GM23338 (cell line): Measurements from ENCODE around the gene SFXN5. TPM values are rescaled to one million over a fixed set of nuclear protein-coding genes. Genes with fewer than 3 reads are reported as not detected.

ENCODE experiments used
- ATAC-seq: fragments of 200-7000 bp; cut with Tn5 transposase; 3 replicates; pipeline ENCODE4 v1.9.1; 2020
- DNase-seq: peaks from one replicate; pipeline ENCODE4 v3.0.0-alpha.2; 2015; ENCODE audit warnings: low spot score
- H2AFZ ChIP-seq: fragments of 200-600 bp; sonication (generic); 2 replicates; pipeline ENCODE4 v1.8.0; 2016; ENCODE audit warnings: antibody characterized with exemption, mild to moderate bottlenecking, moderate library complexity
- H3F3A ChIP-seq: fragments of 200-600 bp; sonication (generic); replicated peaks from 2 replicates; pipeline ENCODE4 v1.8.0; 2017; ENCODE audit warnings: antibody characterized with exemption, mixed run types, low read depth
- H3K27ac ChIP-seq: fragments of 200-600 bp; sonication (generic); 2 replicates; pipeline ENCODE4 v1.6.1; 2016; ENCODE audit warnings: low read depth
- H3K27me3 ChIP-seq: fragments of 200-600 bp; sonication (generic); 2 replicates; pipeline ENCODE4 v1.8.0; 2016; ENCODE audit warnings: mild to moderate bottlenecking, mixed run types, moderate library complexity; ENCODE audit not compliant: insufficient read depth
- H3K36me3 ChIP-seq: fragments of 200-600 bp; sonication (generic); 2 replicates; pipeline ENCODE4 v1.8.0; 2016; ENCODE audit warnings: mild to moderate bottlenecking; ENCODE audit not compliant: insufficient read depth
- H3K4me1 ChIP-seq: fragments of 200-600 bp; sonication (generic); 2 replicates; pipeline ENCODE4 v1.8.0; 2016; ENCODE audit warnings: mild to moderate bottlenecking, moderate library complexity; ENCODE audit not compliant: insufficient read depth
- H3K4me2 ChIP-seq: fragments of 200-600 bp; sonication (generic); 2 replicates; pipeline ENCODE4 v1.7.1; 2017; ENCODE audit warnings: mixed run types
- H3K4me3 ChIP-seq: fragments of 200-600 bp; sonication (generic); 2 replicates; pipeline ENCODE4 v1.6.1; 2016; ENCODE audit warnings: mixed run types
- H3K79me2 ChIP-seq: fragments of 200-600 bp; sonication (generic); replicated peaks from 2 replicates; pipeline ENCODE4 v1.8.0; 2017; ENCODE audit warnings: mild to moderate bottlenecking; ENCODE audit not compliant: insufficient read depth
- H3K9me2 ChIP-seq: fragments of 200-600 bp; sonication (generic); 2 replicates; pipeline ENCODE4 v1.8.0; 2017; ENCODE audit not compliant: insufficient read depth
- H4K20me1 ChIP-seq: fragments of 200-600 bp; sonication (generic); replicated peaks from 2 replicates; pipeline ENCODE4 v1.8.0; 2017; ENCODE audit warnings: mild to moderate bottlenecking; ENCODE audit not compliant: insufficient read depth
- H3K27ac Mint-ChIP-seq: 2 replicates; pipeline ENCODE4 v1.8.0; 2020; ENCODE audit warnings: inconsistent platforms, mild to moderate bottlenecking, moderate library complexity, mixed read lengths
- H3K27me3 Mint-ChIP-seq: 3 replicates; pipeline ENCODE4 v1.8.0; 2022; ENCODE audit warnings: low read depth, mild to moderate bottlenecking, moderate library complexity, mixed read lengths, inconsistent platforms; ENCODE audit not compliant: insufficient read depth, poor library complexity
- H3K36me3 Mint-ChIP-seq: 3 replicates; pipeline ENCODE4 v1.8.0; 2021; ENCODE audit warnings: low read depth, mild to moderate bottlenecking, inconsistent platforms, moderate library complexity, mixed read lengths
- H3K4me1 Mint-ChIP-seq: 3 replicates; pipeline ENCODE4 v1.8.0; 2020; ENCODE audit warnings: mild to moderate bottlenecking, inconsistent platforms, mixed read lengths
- H3K4me3 Mint-ChIP-seq: 3 replicates; pipeline ENCODE4 v1.8.0; 2021; ENCODE audit warnings: moderate library complexity, mild to moderate bottlenecking, inconsistent platforms, mixed read lengths
- H3K9me3 Mint-ChIP-seq: 3 replicates; pipeline ENCODE4 v1.8.0; 2020; ENCODE audit warnings: moderate library complexity, mild to moderate bottlenecking, inconsistent platforms, mixed read lengths
- CREB1 ChIP-seq: fragments of 250-450 bp; sonication (Bioruptor Pico); IDR thresholded peaks from 2 replicates; pipeline ENCODE4 v1.5.0; 2020; ENCODE audit warnings: low read depth, mild to moderate bottlenecking, moderate library complexity
- EZH2 ChIP-seq: fragments of 200-600 bp; sonication (generic); IDR thresholded peaks from one replicate; pipeline ENCODE4 v1.8.0; 2017; ENCODE audit warnings: antibody characterized with exemption, mild to moderate bottlenecking, low read depth; ENCODE audit not compliant: unreplicated experiment
- EZH2phosphoT487 ChIP-seq: fragments of 200-600 bp; sonication (generic); IDR thresholded peaks from one replicate; pipeline ENCODE4 v1.8.1; 2018; ENCODE audit warnings: antibody characterized with exemption; ENCODE audit not compliant: unreplicated experiment
- JUNB ChIP-seq: IDR thresholded peaks from one replicate; pipeline ENCODE4 v1.6.1; 2016; ENCODE audit warnings: antibody characterized with exemption; ENCODE audit not compliant: unreplicated experiment
- NANOG ChIP-seq: IDR thresholded peaks from 2 replicates; pipeline ENCODE4 v1.6.1; 2016; ENCODE audit warnings: antibody characterized with exemption, borderline replicate concordance
- POLR2AphosphoS5 ChIP-seq: IDR thresholded peaks from 2 replicates; pipeline ENCODE4 v1.6.1; 2016; ENCODE audit warnings: antibody characterized with exemption, low read depth
- STAT1 ChIP-seq: IDR thresholded peaks from one replicate; pipeline ENCODE4 v1.6.1; 2016; ENCODE audit warnings: antibody characterized with exemption; ENCODE audit not compliant: unreplicated experiment
- ZNF114 ChIP-seq: fragments of 250-450 bp; sonication (Bioruptor Pico); IDR thresholded peaks from 2 replicates; pipeline ENCODE4 v1.5.0; 2020; ENCODE audit warnings: mild to moderate bottlenecking, moderate library complexity
- ZNF331 ChIP-seq: fragments of 250-450 bp; sonication (Bioruptor Pico); IDR thresholded peaks from 2 replicates; pipeline ENCODE4 v1.5.0; 2020; ENCODE audit warnings: low read depth, mild to moderate bottlenecking, moderate library complexity
- polyA plus RNA-seq: library from polyadenylated mRNA; unstranded; fragments of >200 nt; fragmentation: Nextera tagmentation; extraction: Ambion mirVana; gene quantifications from 2 replicates; pipeline ENCODE4 v1.2.1, GENCODE V29; 2016
- total RNA-seq: library from RNA; depleted of rRNA; stranded (reverse); fragments of >200 nt; shearing (Covaris generic); gene quantifications from 2 replicates; pipeline ENCODE4 v1.2.3, GENCODE V29; 2014
- TF ChIP-seq, protein P1 (sequence below): IDR thresholded peaks from one replicate; pipeline ENCODE4 v1.6.1; 2018; ENCODE audit warnings: antibody characterized with exemption; ENCODE audit not compliant: unreplicated experiment
- TF ChIP-seq, protein P2 (sequence below), 2 experiments: fragments of 200-600 bp in 1 of 2; sonication (generic) in 1 of 2; conservative IDR thresholded peaks; 2 replicates each; pipeline versions ENCODE4 v1.5.1 to v1.6.1; 2016 to 2017; ENCODE audit warnings: antibody characterized with exemption in 2 of 2, low read depth in 2 of 2, mild to moderate bottlenecking in 2 of 2, moderate library complexity in 1 of 2
- TF ChIP-seq, protein P3 (sequence below): IDR thresholded peaks from 2 replicates; pipeline ENCODE4 v1.6.1; 2016; ENCODE audit warnings: antibody characterized with exemption
- TF ChIP-seq, protein P4 (sequence below): fragments of 250-450 bp; sonication (Bioruptor Pico); IDR thresholded peaks from 2 replicates; pipeline ENCODE4 v1.5.0; 2020; ENCODE audit warnings: mild to moderate bottlenecking, moderate library complexity

SFXN5 gene
- total and polyA plus RNA-seq, 2 experiments from 2014 or later = 23.6 to 25.8 TPM

DNA sequence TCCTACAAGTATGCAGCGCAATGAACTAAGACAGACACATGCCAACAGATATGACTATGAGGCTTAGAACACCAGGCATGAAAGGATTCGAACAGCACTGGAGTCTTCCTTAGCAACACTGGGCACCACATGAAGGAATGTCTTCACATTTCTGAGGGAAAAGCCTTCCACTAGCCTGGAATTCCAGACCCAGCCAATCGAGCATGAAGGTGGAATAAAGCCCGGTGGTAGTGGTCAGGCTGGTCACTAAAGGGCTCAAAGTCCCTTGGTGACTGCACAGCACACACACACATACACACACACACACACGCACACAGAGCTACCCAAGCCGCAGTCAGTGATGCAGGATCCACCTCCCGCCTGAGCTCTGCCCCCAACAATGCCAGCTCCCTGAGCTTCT lies 19.7 kb upstream of the SFXN5 start:
- H3K36me3 ChIP-seq = no peaks in the 10 kb centered on the region
- no peak overlapping the region for H2AFZ ChIP-seq
- H3K27me3 ChIP-seq = no peaks in the 10 kb centered on the region
- TF ChIP-seq CREB1 (CRISPR knock-in tag) (no peak), EZH2 (no peak), JUNB (no peak), POLR2AphosphoS5 (no peak), NANOG (no peak), STAT1 (no peak), ZNF331 (CRISPR knock-in tag) (no peak), EZH2phosphoT487 (no peak), ZNF114 (no peak)
- TF ChIP-seq, protein P1, sequence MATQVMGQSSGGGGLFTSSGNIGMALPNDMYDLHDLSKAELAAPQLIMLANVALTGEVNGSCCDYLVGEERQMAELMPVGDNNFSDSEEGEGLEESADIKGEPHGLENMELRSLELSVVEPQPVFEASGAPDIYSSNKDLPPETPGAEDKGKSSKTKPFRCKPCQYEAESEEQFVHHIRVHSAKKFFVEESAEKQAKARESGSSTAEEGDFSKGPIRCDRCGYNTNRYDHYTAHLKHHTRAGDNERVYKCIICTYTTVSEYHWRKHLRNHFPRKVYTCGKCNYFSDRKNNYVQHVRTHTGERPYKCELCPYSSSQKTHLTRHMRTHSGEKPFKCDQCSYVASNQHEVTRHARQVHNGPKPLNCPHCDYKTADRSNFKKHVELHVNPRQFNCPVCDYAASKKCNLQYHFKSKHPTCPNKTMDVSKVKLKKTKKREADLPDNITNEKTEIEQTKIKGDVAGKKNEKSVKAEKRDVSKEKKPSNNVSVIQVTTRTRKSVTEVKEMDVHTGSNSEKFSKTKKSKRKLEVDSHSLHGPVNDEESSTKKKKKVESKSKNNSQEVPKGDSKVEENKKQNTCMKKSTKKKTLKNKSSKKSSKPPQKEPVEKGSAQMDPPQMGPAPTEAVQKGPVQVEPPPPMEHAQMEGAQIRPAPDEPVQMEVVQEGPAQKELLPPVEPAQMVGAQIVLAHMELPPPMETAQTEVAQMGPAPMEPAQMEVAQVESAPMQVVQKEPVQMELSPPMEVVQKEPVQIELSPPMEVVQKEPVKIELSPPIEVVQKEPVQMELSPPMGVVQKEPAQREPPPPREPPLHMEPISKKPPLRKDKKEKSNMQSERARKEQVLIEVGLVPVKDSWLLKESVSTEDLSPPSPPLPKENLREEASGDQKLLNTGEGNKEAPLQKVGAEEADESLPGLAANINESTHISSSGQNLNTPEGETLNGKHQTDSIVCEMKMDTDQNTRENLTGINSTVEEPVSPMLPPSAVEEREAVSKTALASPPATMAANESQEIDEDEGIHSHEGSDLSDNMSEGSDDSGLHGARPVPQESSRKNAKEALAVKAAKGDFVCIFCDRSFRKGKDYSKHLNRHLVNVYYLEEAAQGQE = no peak
- TF ChIP-seq, protein P2, sequence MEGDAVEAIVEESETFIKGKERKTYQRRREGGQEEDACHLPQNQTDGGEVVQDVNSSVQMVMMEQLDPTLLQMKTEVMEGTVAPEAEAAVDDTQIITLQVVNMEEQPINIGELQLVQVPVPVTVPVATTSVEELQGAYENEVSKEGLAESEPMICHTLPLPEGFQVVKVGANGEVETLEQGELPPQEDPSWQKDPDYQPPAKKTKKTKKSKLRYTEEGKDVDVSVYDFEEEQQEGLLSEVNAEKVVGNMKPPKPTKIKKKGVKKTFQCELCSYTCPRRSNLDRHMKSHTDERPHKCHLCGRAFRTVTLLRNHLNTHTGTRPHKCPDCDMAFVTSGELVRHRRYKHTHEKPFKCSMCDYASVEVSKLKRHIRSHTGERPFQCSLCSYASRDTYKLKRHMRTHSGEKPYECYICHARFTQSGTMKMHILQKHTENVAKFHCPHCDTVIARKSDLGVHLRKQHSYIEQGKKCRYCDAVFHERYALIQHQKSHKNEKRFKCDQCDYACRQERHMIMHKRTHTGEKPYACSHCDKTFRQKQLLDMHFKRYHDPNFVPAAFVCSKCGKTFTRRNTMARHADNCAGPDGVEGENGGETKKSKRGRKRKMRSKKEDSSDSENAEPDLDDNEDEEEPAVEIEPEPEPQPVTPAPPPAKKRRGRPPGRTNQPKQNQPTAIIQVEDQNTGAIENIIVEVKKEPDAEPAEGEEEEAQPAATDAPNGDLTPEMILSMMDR (conservative IDR thresholded peaks at IDR 0.05; ENCODE audit: low read depth in 2 of 2) = no peak
- TF ChIP-seq, protein P3, sequence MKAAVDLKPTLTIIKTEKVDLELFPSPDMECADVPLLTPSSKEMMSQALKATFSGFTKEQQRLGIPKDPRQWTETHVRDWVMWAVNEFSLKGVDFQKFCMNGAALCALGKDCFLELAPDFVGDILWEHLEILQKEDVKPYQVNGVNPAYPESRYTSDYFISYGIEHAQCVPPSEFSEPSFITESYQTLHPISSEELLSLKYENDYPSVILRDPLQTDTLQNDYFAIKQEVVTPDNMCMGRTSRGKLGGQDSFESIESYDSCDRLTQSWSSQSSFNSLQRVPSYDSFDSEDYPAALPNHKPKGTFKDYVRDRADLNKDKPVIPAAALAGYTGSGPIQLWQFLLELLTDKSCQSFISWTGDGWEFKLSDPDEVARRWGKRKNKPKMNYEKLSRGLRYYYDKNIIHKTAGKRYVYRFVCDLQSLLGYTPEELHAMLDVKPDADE = no peak
- TF ChIP-seq, protein P4, sequence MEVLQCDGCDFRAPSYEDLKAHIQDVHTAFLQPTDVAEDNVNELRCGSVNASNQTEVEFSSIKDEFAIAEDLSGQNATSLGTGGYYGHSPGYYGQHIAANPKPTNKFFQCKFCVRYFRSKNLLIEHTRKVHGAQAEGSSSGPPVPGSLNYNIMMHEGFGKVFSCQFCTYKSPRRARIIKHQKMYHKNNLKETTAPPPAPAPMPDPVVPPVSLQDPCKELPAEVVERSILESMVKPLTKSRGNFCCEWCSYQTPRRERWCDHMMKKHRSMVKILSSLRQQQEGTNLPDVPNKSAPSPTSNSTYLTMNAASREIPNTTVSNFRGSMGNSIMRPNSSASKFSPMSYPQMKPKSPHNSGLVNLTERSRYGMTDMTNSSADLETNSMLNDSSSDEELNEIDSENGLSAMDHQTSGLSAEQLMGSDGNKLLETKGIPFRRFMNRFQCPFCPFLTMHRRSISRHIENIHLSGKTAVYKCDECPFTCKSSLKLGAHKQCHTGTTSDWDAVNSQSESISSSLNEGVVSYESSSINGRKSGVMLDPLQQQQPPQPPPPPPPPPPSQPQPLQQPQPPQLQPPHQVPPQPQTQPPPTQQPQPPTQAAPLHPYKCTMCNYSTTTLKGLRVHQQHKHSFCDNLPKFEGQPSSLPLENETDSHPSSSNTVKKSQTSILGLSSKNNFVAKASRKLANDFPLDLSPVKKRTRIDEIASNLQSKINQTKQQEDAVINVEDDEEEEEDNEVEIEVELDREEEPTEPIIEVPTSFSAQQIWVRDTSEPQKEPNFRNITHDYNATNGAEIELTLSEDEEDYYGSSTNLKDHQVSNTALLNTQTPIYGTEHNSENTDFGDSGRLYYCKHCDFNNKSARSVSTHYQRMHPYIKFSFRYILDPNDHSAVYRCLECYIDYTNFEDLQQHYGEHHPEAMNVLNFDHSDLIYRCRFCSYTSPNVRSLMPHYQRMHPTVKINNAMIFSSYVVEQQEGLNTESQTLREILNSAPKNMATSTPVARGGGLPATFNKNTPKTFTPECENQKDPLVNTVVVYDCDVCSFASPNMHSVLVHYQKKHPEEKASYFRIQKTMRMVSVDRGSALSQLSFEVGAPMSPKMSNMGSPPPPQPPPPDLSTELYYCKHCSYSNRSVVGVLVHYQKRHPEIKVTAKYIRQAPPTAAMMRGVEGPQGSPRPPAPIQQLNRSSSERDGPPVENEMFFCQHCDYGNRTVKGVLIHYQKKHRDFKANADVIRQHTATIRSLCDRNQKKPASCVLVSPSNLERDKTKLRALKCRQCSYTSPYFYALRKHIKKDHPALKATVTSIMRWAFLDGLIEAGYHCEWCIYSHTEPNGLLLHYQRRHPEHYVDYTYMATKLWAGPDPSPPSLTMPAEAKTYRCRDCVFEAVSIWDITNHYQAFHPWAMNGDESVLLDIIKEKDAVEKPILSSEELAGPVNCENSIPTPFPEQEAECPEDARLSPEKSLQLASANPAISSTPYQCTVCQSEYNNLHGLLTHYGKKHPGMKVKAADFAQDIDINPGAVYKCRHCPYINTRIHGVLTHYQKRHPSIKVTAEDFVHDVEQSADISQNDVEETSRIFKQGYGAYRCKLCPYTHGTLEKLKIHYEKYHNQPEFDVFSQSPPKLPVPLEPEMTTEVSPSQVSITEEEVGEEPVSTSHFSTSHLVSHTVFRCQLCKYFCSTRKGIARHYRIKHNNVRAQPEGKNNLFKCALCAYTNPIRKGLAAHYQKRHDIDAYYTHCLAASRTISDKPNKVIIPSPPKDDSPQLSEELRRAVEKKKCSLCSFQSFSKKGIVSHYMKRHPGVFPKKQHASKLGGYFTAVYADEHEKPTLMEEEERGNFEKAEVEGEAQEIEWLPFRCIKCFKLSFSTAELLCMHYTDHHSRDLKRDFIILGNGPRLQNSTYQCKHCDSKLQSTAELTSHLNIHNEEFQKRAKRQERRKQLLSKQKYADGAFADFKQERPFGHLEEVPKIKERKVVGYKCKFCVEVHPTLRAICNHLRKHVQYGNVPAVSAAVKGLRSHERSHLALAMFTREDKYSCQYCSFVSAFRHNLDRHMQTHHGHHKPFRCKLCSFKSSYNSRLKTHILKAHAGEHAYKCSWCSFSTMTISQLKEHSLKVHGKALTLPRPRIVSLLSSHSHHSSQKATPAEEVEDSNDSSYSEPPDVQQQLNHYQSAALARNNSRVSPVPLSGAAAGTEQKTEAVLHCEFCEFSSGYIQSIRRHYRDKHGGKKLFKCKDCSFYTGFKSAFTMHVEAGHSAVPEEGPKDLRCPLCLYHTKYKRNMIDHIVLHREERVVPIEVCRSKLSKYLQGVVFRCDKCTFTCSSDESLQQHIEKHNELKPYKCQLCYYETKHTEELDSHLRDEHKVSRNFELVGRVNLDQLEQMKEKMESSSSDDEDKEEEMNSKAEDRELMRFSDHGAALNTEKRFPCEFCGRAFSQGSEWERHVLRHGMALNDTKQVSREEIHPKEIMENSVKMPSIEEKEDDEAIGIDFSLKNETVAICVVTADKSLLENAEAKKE (CRISPR knock-in tag) = no peak
- H3K27ac Mint-ChIP-seq = no peak overlapping the region
- no peaks in the 10 kb centered on the region for H3K9me3 Mint-ChIP-seq
- no peak overlapping the region for H3K4me2 ChIP-seq
- DNase-seq (no peak), ATAC-seq (no peak)
- no peaks in the 10 kb centered on the region; the same call in 1 of the 2 replicates for H3K79me2 ChIP-seq
- H3K36me3 Mint-ChIP-seq = no peaks in the 10 kb centered on the region
- no peak overlapping the region for H3K4me3 Mint-ChIP-seq
- no peaks in the 10 kb centered on the region for H3F3A ChIP-seq
- peaks cover 3% of the 10 kb centered on the region for H4K20me1 ChIP-seq
- no peak overlapping the region for H3K27ac ChIP-seq
- H3K27me3 Mint-ChIP-seq = peaks cover 11% of the 10 kb centered on the region
- peaks cover 14% of the 10 kb centered on the region; the same call in 2 of the 3 replicates for H3K4me1 Mint-ChIP-seq
- H3K4me1 ChIP-seq = no peaks in the 10 kb centered on the region
- H3K4me3 ChIP-seq = no peak overlapping the region
- H3K9me2 ChIP-seq = no peaks in the 10 kb centered on the region
